ENCODE measurements around the gene C19orf12. TPM values are rescaled to one million over a fixed set of nuclear protein-coding genes. Genes with fewer than 3 reads are reported as not detected.

C19orf12 gene
- total RNA-seq, 4 donors from 2014 or later, result 118 to 324 (median 167) TPM

GRCh38 chr19:29727906-29728305, 12.8 kb upstream of the C19orf12 start:
- no peak for TF ChIP-seq CTCF (IDR thresholded peaks at IDR 0.05; ENCODE audit: low read depth)

- TF ChIP-seq CTCF (IDR thresholded peaks at IDR 0.05; ENCODE audit: low read depth), result no peak
Measured at GRCh38 chr19:29724746-29725145, 9.7 kb upstream of the C19orf12 start.

GRCh38 chr19:29724102-29724641, 9.1 kb upstream of the C19orf12 start:
- no peak for TF ChIP-seq CTCF (IDR thresholded peaks at IDR 0.05; ENCODE audit: low read depth)

GRCh38 chr19:29717051-29717450, 2.0 kb upstream of the C19orf12 start:
- no peak for TF ChIP-seq CTCF (IDR thresholded peaks at IDR 0.05; ENCODE audit: low read depth)

GRCh38 chr19:29715701-29716581, 880 bp upstream of the C19orf12 start:
- TF ChIP-seq CTCF (IDR thresholded peaks at IDR 0.05; ENCODE audit: low read depth), result no peak

- TF ChIP-seq CTCF (IDR thresholded peaks at IDR 0.05; ENCODE audit: low read depth), result no peak
Measured at GRCh38 chr19:29714371-29714952, 599 bp downstream of the C19orf12 start.
